ENCODE data around the gene RANBP3.

RANBP3 gene

DNA sequence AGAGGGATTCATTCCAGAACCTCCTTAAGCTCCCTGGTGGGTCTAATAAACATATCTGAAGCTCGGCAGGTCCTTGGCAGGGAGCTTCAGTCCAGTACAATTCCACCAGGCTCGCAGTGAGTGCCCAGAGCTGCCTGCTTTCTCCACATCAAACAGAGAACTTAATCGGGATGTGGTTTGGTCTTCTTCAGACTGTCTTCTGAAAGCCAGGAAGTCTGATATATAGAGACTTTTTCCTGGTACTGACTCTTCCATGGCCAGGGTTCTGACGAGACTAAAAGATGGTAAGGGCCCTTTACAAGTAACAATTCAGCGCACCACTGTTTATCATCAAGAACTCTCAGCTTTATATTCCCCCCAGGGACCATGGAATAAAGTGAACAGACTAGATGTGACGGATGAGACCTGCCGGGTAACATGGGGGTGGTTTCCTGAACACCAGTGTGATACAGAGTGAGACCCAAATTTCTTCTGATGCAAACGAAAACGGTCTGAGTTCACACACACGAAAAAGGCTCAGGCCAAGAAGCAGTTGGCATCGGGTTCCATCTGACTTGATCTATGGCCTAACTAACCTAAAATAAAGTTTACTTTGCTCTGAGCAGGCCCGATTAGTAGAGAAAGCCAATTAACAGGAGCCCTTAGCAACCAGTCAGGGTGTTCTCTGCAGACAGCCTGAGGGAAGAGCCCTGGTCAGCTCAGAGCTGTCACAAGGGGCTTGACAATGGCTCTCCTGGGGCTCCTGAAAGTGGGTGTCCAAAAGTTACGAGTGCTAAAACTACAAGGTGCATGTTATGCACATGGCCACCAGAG, 29.0 kb downstream of the RANBP3 start:
- DNase-seq, result peak; percentile 76

DNA sequence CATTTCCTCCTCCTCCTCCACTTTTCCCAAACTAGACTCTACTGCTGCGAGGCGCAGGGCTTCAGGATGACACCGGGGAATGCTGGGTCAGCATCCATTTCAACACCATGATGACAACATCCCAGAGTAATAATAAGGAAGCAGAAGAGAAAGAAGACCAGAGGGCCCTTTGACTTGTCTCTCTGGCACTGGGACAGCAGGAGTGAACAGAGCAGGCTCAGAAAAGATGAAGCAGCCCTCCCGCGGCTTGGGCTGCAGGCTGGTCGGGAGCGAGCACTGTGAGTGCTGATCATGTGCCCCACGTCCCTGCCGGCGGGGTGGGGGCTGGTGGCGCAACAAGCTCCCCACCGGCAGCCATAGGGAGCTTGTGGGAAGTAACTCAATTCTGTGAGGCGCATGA, 30.5 kb downstream of the RANBP3 start:
- DNase-seq, result peak; percentile 11

- no peak for DNase-seq
These were observed 34.3 kb downstream of the RANBP3 start for GRCh38 chr19:5943623-5944022.

- no peak for DNase-seq
These were observed 34.9 kb downstream of the RANBP3 start for GRCh38 chr19:5943045-5943444.

DNA sequence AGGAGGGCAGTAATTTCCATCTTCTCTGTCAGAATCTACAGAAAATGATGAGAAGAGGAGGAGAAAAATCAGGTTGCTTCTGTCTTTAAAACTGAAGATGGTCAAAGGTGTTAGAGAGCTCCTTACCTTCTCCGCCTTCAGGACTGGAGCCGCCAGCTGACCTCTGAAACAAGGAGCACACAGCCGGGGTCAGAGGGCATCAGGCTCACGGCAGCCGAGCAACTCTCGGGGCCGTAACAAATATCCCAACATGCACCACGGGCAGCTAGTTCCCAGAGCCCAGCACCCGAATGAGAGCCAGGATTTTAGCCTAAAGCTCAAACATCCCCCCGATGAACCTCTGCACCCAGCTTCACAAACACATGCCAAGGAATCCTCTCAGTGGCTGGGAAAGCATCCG, 36.3 kb downstream of the RANBP3 start:
- no peak for DNase-seq

GRCh38 chr19:5940260-5941208, 37.4 kb downstream of the RANBP3 start:
- no peak for DNase-seq

DNA sequence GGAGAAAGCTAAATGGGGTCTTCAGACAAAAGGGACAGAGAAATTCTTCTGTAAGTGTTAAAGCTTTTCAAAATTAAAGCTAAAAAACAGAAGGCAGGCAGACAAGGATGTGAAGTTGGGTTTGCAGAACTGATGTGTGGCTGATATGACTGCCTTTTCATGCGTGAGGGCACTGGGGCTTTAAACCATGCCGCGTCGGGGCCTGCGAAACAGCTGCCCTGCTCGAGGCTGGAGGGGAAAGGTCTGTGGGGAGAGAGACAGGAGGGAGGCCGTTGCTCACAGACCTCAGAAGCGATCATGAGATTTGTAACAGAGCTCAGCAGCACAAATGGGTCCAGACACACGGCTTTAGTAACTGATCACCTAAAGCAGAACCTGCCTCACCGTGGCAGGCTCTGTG, 40.4 kb downstream of the RANBP3 start:
- no peak for DNase-seq

DNA sequence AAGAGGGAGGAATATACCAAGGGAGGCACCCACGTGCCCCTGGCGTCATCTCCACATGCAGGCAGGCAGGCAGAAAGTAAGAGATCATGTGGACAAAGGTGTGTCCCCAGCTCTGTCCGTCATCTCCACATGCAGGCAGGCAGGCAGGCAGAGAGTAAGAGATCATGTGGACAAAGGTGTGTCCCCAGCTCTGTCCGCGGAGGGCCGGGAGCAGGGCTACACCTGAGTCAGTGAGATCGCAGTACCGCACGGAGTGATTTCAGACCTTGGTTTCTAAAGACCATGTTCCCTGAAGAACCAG, 41.7 kb downstream of the RANBP3 start:
- DNase-seq, result no peak

- DNase-seq, result no peak
These were observed 42.3 kb downstream of the RANBP3 start for GRCh38 chr19:5935473-5936291.

DNA sequence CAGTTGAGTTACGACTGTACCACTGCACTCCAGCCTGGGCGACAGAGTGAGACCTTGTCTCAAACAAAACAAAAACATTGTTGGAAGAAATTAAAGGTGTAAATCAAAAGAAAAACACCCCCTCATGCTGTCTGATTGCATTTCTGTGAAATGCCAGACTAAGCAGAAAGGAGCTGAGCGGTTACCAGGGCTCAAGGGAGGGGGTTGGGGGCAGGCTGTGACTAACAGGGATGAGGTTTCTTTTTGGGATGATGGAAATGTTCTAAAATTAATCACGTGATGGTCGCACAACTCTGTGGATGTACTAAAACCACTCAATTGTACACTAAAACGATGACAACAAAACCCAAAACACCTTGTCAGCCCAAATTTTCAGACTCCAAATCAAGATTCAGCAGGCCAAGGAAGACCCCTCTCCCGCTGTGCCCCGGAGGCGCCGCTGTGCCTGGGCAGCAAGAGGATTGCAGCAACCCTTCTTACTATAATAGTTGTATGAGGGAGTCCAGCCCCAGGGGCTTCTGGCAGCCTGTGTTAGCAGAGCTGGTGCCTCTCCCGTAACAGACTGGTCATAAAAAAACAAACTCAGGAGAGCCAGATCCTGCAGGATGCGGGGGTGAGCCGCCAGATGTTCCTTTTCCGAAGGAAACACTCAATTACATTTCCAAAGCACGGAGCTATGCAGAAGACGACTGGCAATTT, 43.0 kb downstream of the RANBP3 start:
- DNase-seq, result peak; percentile 86

- DNase-seq, result no peak
These were observed 43.9 kb downstream of the RANBP3 start for GRCh38 chr19:5934069-5934401.

DNA sequence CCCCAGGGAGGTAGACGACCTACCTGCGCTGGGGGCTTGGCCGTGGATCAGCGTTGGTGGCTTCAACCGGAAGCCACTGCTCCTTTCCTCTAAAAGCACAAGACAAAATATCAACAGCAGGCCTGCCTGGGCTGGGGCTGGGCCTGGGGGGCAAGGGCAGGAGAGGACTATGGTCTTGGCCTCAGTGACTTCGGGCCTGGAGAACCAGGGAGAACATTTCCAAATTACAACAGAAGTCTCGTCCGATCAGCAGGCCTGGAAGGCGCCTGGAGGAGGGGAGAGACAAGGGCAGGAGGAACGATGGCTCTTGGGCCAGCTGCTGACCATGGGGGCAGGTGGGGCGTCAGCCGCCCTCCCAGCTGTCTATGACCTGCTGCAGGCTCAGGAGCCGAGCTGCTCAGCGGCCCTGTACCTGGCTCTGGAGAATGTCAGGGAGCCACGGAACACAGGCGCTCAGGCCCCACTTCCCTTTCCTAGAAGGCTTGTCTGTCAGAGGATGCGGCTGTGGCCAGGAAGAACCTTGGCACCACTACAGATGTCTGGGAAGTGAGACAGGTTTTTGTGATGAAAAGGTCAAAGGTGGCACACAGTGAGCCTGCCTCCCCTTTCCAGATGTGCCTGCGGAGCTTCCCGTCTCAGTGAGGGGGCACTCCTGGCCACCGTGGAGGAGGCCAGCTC, 44.4 kb downstream of the RANBP3 start:
- no peak for DNase-seq

- DNase-seq, result no peak
These were observed 45.2 kb downstream of the RANBP3 start for GRCh38 chr19:5932609-5933262.

DNA sequence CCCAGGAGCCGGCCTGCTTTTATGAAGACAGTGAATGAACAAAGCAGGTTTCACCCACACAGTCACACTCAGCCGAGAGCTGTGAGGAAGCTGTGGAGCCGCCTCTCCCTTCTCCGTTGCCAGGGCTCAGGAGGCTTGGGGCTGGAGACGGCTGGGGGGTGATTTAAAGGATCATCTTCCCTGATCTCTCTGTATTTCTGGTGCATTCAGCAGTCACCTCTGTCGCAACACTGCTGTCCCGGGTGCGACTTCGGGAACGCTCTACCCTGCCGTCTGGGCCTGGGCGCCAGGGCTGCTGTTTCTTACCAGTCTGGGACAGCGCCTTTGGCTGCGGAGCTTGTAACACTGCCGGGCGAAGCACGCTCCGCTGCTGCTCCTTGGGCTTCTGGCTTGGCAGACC, 45.8 kb downstream of the RANBP3 start:
- no peak for DNase-seq

DNA sequence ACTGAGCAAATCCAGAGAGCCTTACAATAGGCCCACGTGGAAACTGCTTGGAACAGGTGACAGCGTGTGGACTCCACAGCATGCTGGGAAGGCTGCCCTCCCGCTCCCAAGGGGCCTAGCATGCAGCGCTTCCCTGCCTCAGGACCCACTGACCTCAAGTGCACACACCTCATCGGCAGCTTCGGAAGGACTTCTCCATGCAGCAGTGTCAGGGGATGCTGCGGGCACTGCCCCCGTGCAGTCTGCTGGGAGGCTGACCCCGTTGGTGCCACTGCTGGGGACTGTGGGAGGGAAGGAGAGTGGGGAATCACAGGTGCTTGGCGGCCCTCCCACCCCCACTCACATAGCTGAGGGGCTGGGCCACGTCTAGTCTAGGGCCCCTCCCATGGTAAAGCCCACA, 46.7 kb downstream of the RANBP3 start:
- no peak for DNase-seq

DNA sequence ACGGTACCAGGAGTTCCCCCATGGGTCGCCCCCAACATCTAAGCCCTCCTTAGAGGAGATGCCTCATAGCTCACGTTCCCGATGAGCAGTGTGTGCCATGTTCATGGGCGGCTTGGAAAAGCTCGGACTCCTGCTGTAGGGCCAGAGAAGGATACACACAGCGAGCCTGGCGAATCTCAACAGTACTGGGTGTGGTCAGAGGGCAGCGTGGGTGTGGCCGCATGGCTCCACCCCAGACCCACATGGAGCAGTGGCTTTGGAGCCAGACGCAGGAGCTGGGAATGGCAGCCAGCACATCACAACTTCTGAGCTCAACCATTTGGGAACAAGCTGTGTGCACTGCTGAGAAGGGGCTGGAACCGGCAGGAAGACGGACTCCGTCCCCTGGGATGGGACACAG, 48.3 kb downstream of the RANBP3 start:
- DNase-seq, result no peak

DNA sequence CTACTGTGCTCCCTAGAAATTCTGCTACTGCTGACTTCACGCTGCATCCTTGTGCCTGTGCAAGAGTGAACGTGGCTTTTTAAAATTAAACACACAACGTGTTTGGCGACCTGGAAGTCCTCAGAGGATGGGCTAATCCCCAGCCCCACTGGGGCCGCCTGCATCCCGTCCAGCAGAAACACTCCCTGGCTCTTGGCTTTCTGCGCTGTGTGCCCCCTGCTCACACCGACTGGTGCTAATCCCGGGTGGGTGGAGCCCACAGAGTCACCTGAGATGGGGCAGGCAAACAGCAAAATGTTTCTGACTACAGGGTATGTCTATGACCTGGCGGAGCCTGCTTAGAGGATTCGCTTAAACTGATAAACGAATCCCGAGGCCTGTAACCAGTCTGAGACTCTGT, 48.8 kb downstream of the RANBP3 start:
- no peak for DNase-seq

DNA sequence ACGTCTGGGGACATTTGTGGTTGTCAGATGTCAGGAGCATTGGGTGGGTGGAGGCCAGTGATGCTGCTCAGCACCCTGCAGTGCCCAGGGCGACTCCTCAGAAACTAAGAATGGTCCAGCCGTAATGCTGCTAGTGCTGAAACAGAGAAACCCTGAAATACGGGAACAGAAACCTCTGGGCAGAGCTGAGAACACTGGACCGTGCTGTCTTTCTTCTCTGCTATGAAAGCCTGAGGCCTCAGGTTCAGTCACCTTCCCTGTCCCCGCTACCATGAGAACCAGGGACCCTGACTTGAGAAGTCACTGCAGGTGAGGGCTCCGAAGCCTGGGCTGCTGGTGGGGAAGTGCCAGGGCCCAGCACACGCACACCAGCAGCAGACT, 50.5 kb downstream of the RANBP3 start:
- DNase-seq, result no peak

GRCh38 chr19:5926641-5927440, 51.1 kb downstream of the RANBP3 start:
- no peak for DNase-seq

DNA sequence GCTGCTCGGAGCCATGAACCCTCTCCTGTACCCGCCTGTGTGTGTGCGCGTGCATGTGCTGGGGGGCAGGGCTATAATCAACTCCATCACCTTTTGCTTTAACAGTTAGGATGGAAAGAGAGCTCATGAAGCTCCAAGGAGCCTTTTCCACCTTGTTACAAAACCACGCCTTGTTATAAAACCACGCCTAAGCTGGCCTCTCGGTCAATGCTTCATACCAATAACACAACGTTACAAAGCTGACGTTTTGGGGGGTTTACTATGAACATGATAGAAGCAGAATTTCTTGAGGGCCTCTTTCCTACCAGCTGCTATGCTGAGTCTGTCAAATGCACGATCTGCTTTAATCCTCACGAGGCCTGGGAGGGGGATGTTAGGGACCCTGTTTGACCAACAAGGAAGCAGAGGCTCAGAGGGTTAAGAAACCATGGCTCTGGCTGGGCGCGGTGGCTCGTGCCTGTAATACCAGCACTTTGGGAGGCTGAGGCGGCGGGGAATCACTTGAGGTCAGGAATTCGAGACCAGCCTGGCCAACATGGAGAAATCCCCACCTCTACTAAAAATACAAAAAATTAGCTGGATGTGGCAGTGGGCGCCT, 52.0 kb downstream of the RANBP3 start:
- no peak for DNase-seq

Measured in NCI-H69 (cell line).